Skin of body (tissue), 2 donors: ENCODE results near the gene KCNMA1. TPM values are rescaled to one million over a fixed set of nuclear protein-coding genes. Genes with fewer than 3 reads are reported as not detected.

Source experiments
- DNase-seq: peaks from one replicate; lab custom pipeline; 2025; lab: John Stamatoyannopoulos, UW
- total RNA-seq: library from RNA; depleted of rRNA; stranded (reverse); fragments of >200 nt; gene quantifications from one replicate; pipeline ENCODE4 v1.2.3, GENCODE V29; 2014

The KCNMA1 gene
- total RNA-seq, 1 donor from 2014 or later: 11.7 TPM

DNA sequence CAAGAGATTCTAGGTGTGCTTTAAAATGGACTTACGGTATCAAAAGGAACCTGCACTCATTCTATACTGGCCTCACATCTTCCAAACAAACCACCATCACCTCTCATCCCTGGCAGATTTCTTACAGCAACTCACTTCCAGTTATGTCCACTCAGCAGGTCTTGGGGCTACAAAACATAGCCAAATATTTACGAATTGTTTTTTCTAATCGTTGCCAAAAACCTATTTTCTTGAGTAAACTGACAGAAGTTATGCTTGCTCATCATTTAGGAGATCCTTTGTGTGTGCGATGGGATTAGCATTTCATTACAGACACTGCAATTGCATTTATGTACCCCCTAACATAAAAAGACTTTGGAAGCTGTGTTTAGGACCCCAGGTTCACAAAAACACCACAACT lies 2.7 kb downstream of the KCNMA1 start:
- no peak for DNase-seq

- DNase-seq: no peak
These were observed 4.2 kb downstream of the KCNMA1 start for GRCh38 chr10:77633376-77633775.

- no peak for DNase-seq
These were observed 6.4 kb downstream of the KCNMA1 start for GRCh38 chr10:77631241-77631640.

DNA sequence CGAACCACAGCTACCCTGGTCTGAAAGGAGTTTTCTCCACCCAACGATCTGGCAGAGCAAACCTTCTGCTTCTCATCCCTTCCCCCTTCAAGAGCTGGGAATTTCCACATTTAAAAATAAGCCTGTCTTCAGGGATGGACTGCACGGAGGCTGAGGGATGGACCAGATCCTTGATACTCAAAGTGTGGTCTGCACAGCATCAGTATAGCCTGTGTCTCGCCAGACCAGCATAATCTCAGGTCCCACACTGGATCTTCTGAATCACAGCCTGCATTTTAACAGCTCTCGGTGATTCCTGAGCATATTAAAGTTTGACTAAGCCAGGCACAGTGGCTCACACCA lies 7.1 kb downstream of the KCNMA1 start:
- no peak for DNase-seq

DNA sequence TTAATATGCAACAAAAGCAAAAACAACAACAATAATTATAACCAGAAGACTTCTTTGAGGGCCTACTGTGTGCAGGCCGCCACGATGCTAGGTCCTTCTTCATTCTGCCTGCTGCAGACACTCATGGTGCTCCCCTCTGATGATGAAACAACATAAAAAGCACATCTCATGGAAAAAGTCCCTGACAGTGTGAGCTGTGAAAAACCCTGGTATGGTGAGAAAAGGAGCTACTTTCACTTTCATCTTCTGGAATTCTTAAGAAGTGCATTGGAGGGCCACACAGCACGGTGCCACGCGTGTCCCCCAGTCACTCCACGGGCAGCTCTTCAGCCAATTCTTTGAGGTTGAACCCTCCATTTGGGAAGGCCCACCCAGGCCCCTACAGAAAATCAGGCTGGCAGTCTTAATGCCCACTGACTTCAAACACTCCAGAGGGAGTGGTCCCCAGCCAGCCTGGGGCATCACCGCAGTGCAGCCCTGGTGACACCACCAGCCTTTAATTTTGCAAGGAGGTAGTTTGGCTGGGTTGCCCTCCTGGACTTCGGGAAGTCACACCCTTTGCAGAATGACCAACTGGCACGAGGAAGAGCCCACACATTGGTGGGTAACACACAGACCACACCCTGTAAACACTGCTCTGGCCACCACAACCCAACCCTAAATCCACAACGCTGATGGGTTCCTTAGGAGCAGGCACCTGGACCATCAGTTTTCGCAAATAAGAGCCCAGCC lies 7.7 kb downstream of the KCNMA1 start:
- DNase-seq: no peak

DNA sequence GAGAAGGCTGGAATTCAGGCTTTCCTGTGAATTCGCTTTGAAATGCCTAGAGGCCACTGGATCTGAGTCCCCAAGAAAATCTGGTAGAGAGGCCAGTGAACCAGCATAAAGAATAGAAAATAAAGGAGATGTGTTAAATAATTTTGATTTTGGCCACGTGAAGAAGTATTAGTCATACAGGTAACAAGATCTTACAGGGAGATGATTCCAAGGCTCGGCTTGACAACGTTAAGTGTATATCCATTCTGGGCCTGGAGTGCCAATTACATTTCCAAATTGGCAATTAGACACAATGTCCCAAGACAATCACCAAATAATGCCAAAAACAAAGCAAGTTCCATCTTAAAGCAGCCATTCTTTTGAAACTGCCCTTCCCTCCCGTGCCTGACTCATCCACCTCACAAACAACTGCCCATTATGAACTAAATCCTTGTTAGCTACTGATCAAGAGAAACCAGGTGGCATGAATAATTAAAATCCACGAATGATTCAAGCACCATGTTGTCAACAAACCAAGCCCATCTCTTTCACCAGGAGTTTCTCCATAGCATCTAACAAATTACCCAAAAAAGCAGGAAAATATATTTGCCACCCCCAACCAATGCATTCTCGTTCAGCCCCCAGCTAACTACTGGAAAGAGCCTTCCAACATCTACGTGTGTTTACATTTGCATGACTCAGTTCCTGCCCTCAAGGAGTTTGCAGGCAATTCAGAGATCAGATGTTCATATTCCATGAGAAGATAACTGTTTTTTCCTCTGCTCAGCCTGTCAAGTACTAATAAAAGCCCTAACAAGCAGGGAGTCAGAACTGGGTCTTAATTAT lies 8.5 kb downstream of the KCNMA1 start:
- no peak for DNase-seq

DNA sequence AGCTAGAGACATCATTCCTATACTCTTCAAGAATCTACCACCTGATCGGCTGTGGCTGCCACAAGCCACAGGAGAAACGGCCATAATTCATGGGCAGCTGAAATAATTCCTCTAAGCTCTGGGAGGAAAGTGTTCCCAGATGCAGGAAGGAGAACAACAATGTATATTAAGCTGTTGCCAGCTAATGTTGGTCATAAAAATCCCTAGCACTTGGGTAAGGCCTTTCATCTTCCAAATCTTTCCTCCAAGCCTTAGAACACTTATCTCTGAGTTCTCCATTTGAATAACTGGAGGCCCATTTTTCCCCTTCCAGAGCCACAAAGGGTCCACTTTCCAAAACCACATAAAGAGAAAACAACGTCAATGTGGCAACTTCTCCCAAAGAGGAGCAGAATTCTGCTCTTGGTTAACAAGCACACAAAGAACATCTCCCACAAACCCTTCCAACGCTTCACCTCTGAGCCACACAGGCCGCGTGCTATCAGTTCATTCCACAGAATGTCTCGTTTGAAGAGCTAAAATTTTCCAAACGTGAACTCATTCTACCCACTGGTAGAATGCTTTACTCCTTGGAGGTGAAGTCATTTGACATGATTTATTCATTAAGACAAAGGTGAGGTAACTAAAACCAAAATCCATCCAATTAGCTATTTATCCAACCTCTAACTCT lies 11.2 kb downstream of the KCNMA1 start:
- no peak for DNase-seq

GRCh38 chr10:77625379-77625778 lies 12.2 kb downstream of the KCNMA1 start:
- no peak for DNase-seq

GRCh38 chr10:77622889-77623291 lies 14.7 kb downstream of the KCNMA1 start:
- DNase-seq: no peak

- no peak for DNase-seq
These were observed 16.9 kb downstream of the KCNMA1 start for GRCh38 chr10:77620731-77621130.

DNA sequence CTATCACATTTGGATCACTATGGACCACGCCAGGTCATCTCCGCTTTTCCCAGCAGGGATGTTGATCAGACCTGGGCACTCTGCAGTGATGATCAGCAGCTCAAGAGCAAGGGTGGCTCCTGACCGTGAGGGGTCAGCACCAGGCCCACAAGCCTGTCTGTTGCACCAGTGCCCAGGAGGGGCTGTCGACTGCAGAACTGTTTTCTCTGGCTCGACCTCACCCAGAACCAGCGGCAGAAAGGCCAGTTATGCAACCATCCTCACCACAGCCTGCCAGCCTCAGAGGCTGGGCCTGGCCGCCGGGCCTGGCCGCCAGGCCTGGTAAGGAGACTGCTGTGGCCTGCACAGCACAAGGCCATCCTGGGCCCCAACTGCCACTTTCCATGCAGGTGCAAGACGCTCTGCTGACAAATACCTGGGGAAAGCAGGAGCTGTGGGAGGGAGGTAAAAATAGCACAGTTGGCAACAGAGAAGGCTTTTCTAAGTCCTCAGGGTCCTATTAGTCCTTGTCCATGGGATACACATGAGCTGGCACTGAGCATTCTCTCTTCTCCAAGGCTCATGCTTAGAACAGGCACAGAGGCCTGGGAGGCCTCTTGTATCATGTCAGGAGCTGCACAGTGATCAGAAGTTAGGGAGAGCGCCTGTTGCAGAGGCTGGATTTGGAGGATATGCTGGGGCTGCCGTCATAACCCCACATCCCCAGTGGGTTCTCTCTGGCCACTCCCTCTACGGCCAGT lies 17.5 kb downstream of the KCNMA1 start:
- no peak for DNase-seq

- no peak for DNase-seq
These were observed 19.5 kb downstream of the KCNMA1 start for GRCh38 chr10:77618117-77618516.

GRCh38 chr10:77616766-77617165 lies 20.8 kb downstream of the KCNMA1 start:
- DNase-seq: no peak

DNA sequence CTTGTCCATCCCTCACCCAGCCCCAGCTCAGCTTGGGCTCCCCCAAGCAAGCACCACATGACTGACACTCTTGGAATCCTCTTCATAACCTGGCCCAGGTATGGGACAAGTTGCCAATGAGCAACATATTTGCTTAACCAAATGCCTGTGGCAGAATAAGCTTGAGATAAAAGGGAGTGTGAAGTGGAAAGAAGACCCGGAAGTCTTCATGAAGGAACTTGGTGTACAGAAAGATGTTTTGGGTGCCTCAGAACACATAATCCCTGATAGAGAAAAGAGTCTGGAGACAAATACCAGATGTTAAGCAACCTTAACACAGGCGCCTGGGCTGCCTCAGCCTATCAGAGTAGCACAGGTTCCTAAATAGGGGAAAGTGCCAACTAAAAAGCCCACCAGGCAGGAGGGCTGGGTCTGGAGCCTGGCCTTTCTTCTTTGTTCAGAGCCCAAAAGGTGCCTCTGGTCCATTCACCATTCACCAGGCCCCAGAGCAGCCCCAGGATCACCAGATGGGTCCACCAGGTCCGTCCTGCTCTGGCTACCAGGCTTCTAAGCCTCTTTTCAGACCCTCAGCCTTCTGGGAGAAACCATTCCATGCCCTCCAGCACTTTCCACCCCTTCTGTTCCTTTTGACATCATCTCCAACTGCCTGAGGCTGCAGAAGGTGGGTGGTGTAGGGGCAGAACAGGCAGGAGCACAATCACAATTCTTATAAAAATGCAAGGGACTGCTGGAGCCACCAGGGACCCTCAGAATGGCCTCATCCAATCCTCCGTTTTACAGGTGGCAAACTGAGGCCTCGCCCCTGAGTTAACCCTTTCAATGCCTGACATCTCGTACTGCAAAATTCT lies 22.6 kb downstream of the KCNMA1 start:
- DNase-seq: no peak

- DNase-seq: no peak
These were observed 24.0 kb downstream of the KCNMA1 start for GRCh38 chr10:77613476-77614130.

DNA sequence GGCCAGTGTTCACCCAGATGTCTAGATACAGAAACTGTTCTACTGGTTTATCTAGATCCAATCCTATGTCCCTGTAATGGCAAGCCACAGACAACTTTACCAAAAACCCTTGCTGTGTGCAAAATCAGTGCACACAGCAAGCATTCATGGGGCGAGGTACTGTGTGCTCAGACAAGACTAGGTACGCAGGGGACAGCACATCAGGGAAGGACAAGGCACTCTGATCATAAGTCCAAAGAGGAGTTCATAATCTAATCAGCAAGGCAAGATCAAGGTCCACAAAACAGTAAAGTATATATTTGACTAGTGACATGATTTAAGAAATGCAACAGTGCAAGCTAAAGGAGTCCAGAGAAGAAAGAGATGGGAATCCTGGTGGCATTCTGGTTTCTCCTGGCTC lies 25.9 kb downstream of the KCNMA1 start:
- DNase-seq: no peak

DNA sequence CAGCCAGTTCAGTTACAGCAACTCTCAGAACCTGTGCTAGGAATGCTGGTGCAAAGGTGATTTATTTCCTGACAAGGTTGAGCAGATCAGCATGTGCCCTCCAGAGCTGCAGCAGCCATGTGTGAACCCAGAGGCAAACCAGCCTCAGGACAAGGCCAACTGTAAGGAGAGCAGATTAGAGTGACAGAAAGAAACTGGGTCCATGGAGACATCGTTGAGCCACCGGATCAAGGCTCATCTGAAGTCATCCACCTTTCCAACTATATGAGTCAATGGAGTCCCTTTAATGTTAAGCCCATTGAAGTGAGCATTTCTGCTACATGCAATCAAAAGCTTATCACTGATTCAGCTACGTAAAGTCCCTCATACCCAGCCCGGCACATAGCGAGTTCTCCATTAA lies 26.4 kb downstream of the KCNMA1 start:
- no peak for DNase-seq

DNA sequence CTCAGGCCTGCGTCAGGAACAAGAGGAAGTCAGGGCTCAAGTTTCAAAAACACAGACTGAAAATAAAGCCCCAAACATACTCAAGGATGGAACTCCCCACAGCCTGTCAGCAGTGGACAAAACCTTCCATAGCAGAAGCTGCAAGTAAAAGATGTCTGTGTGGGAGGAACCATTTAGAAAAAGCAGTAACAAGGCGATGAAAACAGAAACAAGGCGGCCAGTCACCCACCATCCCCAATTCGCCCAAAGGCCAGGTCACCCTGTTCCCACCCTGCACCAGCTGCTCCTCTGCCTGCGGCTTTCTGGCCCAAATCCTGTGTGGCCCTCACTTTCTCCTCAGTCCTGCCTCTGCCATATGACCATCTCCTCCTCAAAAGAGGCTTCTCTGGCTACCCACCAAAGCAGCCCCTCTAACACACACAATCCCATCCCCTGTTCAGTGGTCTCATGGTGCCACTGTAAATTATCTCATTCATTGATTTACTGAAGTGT lies 27.8 kb downstream of the KCNMA1 start:
- DNase-seq: no peak

- no peak for DNase-seq
These were observed 29.3 kb downstream of the KCNMA1 start for GRCh38 chr10:77608281-77608680.

DNA sequence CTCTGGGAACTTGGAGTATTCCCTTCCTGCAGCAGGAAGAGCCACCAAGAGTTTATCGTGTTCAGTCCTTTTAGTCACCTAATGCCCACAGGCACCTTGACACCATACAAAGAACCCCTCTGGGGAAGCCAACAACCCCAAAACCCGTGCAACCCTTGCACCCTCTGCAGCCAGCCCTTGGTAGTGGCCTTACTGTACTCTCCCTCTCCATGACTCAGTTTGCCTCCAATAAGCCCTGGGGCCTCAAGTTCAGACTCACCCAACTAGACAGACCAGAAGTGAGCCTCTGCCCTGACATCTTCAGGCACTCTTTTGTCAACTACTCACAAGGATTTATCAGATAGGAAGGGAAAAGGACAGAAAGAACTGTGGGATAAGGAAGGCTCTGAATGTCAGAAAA lies 30.9 kb downstream of the KCNMA1 start:
- DNase-seq: no peak
